Posterior cingulate gyrus (tissue), 11 donors: Measurements from ENCODE around the gene NFKBIL1.
"Not testable (repeated sequence)": the region's sequence is repeated elsewhere in the genome, so short reads cannot be mapped to it uniquely, and the experiment has no call there.

Experiments
- DNase-seq, 10 donors: peaks; one replicate each; pipeline versions ENCODE4 v3.0.0 to v3.0.0-alpha.2; 2020 to 2021; ENCODE audit warnings: mixed read lengths in 3 of 10
- intact Hi-C: fragments of 100-400 bp; cut with DNase I; formaldehyde crosslinking; loops from one replicate; pipeline ENCODE4 v1.15.1; 2023

Gene NFKBIL1

DNA sequence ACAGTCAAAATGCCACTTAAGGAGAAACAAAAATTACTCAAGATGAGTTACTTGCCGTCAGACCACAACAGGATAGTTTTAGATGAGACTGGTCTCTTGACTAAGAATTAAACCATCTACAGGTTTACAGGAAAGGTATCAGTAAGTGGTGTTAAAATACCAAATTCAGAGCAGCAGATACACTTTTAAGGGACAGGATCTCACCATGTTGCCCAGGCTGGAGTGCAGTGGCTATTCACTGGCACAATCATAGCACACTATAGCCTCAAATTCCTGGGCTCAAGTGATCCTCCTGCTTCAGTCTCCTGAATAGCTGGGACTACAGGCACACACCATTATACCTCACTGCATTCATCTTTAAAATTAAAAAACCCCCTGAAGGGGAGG lies 14.0 kb upstream of the NFKBIL1 start:
- no peak for DNase-seq
- intact Hi-C loops, result no loop called here

- intact Hi-C loops, result no loop called here
Measured at GRCh38 chr6:31534011-31534410, 13.4 kb upstream of the NFKBIL1 start.

GRCh38 chr6:31534521-31535040 lies 12.8 kb upstream of the NFKBIL1 start:
- intact Hi-C loops, result no loop called here
- DNase-seq, result peak in 2 of 10 donors; percentile 76 to 84

More at GRCh38 chr6:31534011-31534410, 13.4 kb upstream of the NFKBIL1 start:
- peak in 1 of 10 donors; percentile 33 for DNase-seq

- intact Hi-C loops, result no loop called here
Measured at GRCh38 chr6:31535538-31536324, 11.7 kb upstream of the NFKBIL1 start.

GRCh38 chr6:31538805-31539400 lies 8.5 kb upstream of the NFKBIL1 start:
- intact Hi-C loops, result no loop called here
- no peak for DNase-seq

More at GRCh38 chr6:31535538-31536324, 11.7 kb upstream of the NFKBIL1 start:
- no peak for DNase-seq

DNA sequence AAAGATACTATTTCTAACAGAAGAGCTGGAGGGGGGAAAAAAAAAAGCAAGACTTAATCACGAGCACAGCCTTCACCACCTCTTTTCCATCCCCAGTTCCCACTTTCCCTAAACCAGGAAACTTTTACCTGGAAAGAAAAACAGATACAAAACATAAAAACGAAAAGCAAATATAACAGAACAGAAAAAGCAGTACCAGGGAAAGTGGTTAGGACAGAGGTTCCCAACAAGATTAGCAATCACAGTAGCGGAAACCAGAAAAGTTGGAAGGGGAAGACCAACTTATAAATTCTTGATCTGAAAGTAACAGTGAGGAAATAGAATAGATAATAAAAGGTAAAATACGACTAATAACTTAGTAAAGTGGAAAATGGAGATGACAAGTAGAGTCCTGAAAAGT lies 6.8 kb upstream of the NFKBIL1 start:
- intact Hi-C loops, result loop anchor here (5.0 to 10.0 kb wide), 4 partner anchors 122 to 414 kb away; partner anchors contain the start of genes C6orf47, GPANK1, NELFE and NEU1
- DNase-seq, result no peak

GRCh38 chr6:31541059-31541657 lies 6.2 kb upstream of the NFKBIL1 start:
- no peak for DNase-seq
- intact Hi-C loops, result loop anchor here (5.0 to 10.0 kb wide), 4 partner anchors 121 to 414 kb away; partner anchors contain the start of genes C6orf47, GPANK1, NELFE and NEU1

DNA sequence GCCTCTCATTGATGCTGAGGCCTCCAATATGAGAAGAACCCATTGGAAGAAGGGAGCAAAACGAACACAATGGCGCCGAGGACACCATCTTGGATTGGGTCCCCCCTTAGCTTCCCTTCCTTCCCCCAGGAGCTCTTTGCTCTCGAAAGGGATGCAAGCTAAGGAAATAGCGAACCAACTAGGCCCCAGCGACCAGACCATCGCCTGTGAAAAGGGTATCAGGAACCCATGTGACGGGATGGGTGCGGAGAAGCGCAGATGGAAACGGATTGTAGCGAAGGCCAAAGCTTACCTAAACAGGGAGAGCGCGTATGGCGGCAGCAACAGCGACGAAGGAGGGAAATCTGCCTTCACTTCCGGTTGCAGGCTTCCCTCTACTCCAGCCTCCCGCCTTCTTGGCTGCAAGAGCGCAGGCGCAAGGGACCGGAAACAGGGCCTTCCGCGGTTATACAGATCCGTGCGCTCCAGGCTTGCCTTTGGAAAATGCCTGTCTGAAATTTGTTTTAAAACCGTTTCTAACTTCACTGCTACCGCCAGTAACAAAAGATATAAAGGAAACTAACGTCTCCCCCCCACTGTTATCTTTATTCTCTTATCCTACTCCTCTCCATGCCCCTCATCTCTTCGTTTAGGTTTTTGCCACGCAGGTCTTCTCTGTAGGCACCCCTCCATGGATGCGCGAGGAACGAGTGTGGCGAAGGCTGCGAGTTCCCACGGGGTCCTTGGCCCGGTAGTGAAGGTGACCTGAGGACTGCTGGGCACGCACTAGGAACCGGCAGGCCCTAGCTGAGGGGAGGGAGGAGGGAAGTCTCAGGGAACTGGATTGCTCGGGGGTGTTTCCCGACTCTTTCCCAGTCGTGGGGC lies 5.5 kb upstream of the NFKBIL1 start, which contains the start of gene DDX39B:
Gene DDX39B (minus strand): TSS at position 346 of the 864 bp plus-strand sequence. CDS start 1,471 bp downstream, outside the sequence.
- intact Hi-C loops, result loop anchor here (5.0 to 10.0 kb wide), 4 partner anchors 120 to 413 kb away; partner anchors contain the start of genes C6orf47, GPANK1, NELFE and NEU1
- DNase-seq, result peak; percentile 93 to 99 (median 96)

GRCh38 chr6:31543639-31544038 lies 3.8 kb upstream of the NFKBIL1 start:
- no peak for DNase-seq
- intact Hi-C loops, result loop anchor here (5.0 to 10.0 kb wide), 4 partner anchors 119 to 411 kb away; partner anchors contain the start of genes C6orf47, GPANK1, NELFE and NEU1

DNA sequence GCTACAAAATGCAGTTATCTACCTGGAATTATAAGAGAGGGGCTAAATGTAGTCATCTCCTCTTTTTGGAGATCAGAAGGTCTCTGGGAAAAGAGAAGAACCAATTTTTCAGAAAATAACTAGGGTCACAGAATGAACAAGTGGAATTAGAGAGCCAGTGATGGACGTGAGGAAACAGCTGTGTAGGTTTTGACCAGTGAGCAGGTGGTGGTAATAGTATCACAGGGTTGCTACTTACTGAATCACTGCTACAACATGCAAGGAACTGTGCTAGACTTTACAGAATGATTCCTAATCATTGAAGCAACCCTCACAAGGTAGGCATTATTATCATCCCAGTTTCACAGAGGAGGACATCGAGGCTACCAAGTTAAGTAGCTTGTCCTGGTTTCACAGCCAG lies 2.7 kb upstream of the NFKBIL1 start:
- no peak for DNase-seq
- intact Hi-C loops, result loop anchor here (5.0 to 10.0 kb wide), 4 partner anchors 118 to 410 kb away; partner anchors contain the start of genes C6orf47, GPANK1, NELFE and NEU1

- intact Hi-C loops, result loop anchor here (10.0 kb wide), 3 partner anchors 250 to 410 kb away; partner anchors contain the start of genes NELFE, NEU1, SKIC2 and VARS1
- no peak for DNase-seq
Measured at GRCh38 chr6:31545291-31545690, 2.1 kb upstream of the NFKBIL1 start.

DNA sequence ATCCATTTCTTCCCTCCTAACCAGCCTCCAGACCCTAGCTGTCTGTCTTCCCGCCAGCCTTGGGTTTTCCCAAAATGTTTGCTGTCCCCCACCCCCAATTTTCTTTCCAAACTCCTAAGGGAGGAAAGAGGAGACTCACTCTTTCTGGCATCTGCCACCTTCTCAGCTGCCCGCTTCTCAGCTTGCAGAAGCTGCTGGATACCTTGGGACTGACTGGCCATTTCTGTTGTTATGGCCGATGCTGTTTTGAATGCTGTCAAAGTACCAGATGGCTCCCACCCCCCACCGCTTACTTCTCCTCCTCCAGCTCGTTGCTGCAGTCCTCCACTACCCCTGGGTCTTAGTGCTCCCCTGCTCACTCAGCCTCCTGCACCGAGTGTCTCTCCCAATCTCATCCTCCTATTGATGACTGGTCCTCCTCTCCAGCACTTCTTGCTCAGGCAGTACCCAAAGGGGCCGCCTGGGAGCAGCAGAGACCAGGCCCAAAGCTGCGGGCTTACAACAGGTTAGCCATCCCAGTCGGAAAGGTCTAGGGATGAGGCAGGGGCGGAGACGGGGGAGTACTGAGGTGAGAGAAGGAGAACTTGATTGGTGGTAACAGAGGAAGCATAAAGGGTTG lies 960 bp upstream of the NFKBIL1 start, which contains the start of gene ATP6V1G2:
Gene ATP6V1G2 (minus strand): TSS at position 270 of the 619 bp plus-strand sequence. CDS start 49 bp downstream, at position 221.
- intact Hi-C loops, result loop anchor here (1.0 to 10.0 kb wide), 4 partner anchors 52 to 408 kb away; partner anchors contain the start of genes NELFE, NEU1, SKIC2 and VARS1
- DNase-seq, result peak; percentile 85 to 99 (median 94)

GRCh38 chr6:31547727-31548543 lies 527 bp downstream of the NFKBIL1 start:
- intact Hi-C loops, result loop anchor here (10.0 kb wide), 3 partner anchors 247 to 407 kb away; partner anchors contain the start of genes NELFE, NEU1, SKIC2 and VARS1
- peak in 1 of 10 donors; percentile 72 for DNase-seq

GRCh38 chr6:31548544-31548873 lies 1.1 kb downstream of the NFKBIL1 start:
- DNase-seq, result no peak
- intact Hi-C loops, result loop anchor here (10.0 kb wide), 3 partner anchors 246 to 406 kb away; partner anchors contain the start of genes NELFE, NEU1, SKIC2 and VARS1

- peak in 1 of 10 donors; percentile 27 for DNase-seq
- intact Hi-C loops, result not testable (repeated sequence)
Measured at GRCh38 chr6:31551371-31551770, 4.0 kb downstream of the NFKBIL1 start.

- intact Hi-C loops, result no loop called here
- no peak for DNase-seq
Measured at GRCh38 chr6:31556307-31556706, 8.9 kb downstream of the NFKBIL1 start.

GRCh38 chr6:31557443-31558317 lies 10.3 kb downstream of the NFKBIL1 start:
- intact Hi-C loops, result no loop called here
- no peak for DNase-seq
